Activated T-cell treated with anti-CD3 and anti-CD28 coated beads for 48 hours (primary cell): Measurements from ENCODE around the gene STK11.

Source experiments
- DNase-seq: peaks from one replicate; pipeline ENCODE4 v3.0.0-alpha.2; 2020; ENCODE audit warnings: low read depth

Gene STK11

GRCh38 chr19:1274081-1274851 lies 68.7 kb downstream of the STK11 start:
- no peak for DNase-seq

GRCh38 chr19:1274852-1275259 lies 69.3 kb downstream of the STK11 start:
- DNase-seq = no peak

- peak; percentile 95 for DNase-seq
Observed at GRCh38 chr19:1275260-1275975, 69.8 kb downstream of the STK11 start, which contains the start of gene FAM174C. FAM174C (plus strand) TSS chr19:1275530; CDS start chr19:1275550, 20 bp downstream.

- DNase-seq = no peak
Observed at GRCh38 chr19:1275976-1276627, 70.5 kb downstream of the STK11 start.

GRCh38 chr19:1276628-1277022 lies 71.0 kb downstream of the STK11 start:
- DNase-seq = peak; percentile 33

- no peak for DNase-seq
Observed at GRCh38 chr19:1277061-1277460, 71.5 kb downstream of the STK11 start.
